Fibroblast of skin of back (primary cell): ENCODE measurements around the gene SPATC1L.

Experiments used
- DNase-seq: peaks from one replicate; pipeline ENCODE4 v3.0.0-alpha.2; 2013

Gene SPATC1L

GRCh38 chr21:46118316-46119143 is 65.7 kb downstream of the SPATC1L start:
- no peak for DNase-seq

GRCh38 chr21:46117586-46118315 is 66.5 kb downstream of the SPATC1L start:
- DNase-seq, result no peak

GRCh38 chr21:46116776-46117585 is 67.3 kb downstream of the SPATC1L start:
- peak; percentile 35 for DNase-seq

- no peak for DNase-seq
Observed at GRCh38 chr21:46116189-46116775, 68.0 kb downstream of the SPATC1L start.

- no peak for DNase-seq
Observed at GRCh38 chr21:46115441-46116188, 68.6 kb downstream of the SPATC1L start.

- DNase-seq, result no peak
Observed at GRCh38 chr21:46114963-46115362, 69.3 kb downstream of the SPATC1L start.

GRCh38 chr21:46113497-46114176 is 70.6 kb downstream of the SPATC1L start:
- DNase-seq, result no peak

- no peak for DNase-seq
Observed at GRCh38 chr21:46112725-46113215, 71.5 kb downstream of the SPATC1L start.

- no peak for DNase-seq
Observed at GRCh38 chr21:46111857-46112724, 72.2 kb downstream of the SPATC1L start.

GRCh38 chr21:46111193-46111571 is 73.1 kb downstream of the SPATC1L start:
- no peak for DNase-seq
